Diencephalon (tissue), 1 donor: ENCODE measurements around the gene TMEM100. TPM values are rescaled to one million over a fixed set of nuclear protein-coding genes. Genes with fewer than 3 reads are reported as not detected.

ENCODE experiments used
- total RNA-seq: library from RNA; depleted of rRNA; stranded (reverse); fragments of >200 nt; gene quantifications from one replicate; pipeline ENCODE4 v1.2.3, GENCODE V29; 2014

TMEM100 gene, protein sequence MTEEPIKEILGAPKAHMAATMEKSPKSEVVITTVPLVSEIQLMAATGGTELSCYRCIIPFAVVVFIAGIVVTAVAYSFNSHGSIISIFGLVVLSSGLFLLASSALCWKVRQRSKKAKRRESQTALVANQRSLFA
- total RNA-seq, result 7.6 TPM

DNA sequence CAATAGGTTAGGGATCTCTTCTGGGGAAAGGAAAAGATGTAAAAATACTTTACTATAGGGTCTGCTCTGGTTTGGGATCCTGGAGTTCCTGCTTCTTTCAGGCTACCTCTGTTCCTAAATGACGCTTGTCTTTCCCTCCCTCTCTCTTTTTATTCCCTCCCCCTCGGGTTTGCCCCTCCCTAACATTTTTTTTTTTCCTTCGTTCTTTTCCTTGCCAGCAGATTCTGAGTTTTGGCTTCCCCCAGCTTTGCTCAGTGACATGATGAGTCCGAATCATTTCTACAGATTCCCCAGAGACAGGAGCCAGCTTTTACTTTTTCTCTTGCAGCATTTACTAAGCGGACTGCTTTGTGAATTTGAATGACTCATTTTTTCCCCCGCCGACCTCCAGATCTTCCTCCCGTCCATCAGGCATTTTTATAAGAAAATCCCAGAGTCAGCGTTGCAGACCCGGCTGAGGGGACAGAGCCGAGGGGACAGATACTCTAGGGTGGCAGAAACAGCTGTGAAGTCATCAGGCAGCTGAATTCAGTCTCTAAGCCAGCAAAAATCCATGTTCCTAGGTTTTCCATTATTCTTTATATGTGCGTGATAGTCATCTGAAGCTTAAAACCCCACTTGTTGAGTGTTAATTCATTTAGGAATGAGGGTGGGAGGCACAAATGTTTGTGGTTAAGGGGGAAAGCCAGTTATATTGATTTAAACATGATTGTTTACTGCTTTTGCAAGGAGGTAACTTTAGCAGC lies at the start of gene TMEM100:
Gene TMEM100, minus strand, starts transcription at position 123 of the 746 bp plus-strand sequence. CDS start 1,794 bp downstream, outside the sequence.

GRCh38 chr17:55750750-55751657 lies 28.3 kb upstream of the TMEM100 start, which contains the start of gene PCTP:
Gene PCTP, plus strand, starts transcription at chr17:55751051. Its CDS starts 53 bp downstream, at chr17:55751104.

Other genes starting within 250 kb of the TMEM100 start
- gene SMIM36, start 211.4 kb downstream of the TMEM100 start, total RNA-seq, result not detected
- 8.5 TPM for gene PCTP, start 28.2 kb upstream of the TMEM100 start, total RNA-seq